BJ (cell line): Measurements from ENCODE around the gene CYTH3. TPM values are rescaled to one million over a fixed set of nuclear protein-coding genes. Genes with fewer than 3 reads are reported as not detected.

Source experiments
- CTCF ChIA-PET: fragments of 350-600 bp; formaldehyde crosslinking; extraction: SDS; loops from one replicate; lab custom pipeline; 2021; ENCODE audit warnings: antibody characterized with exemption, inconsistent platforms; lab: Yijun Ruan, JAX
- POLR2A ChIA-PET: fragments of 300-600 bp; sonication (Branson Sonifier 250); formaldehyde crosslinking; extraction: SDS; loops from one replicate; lab custom pipeline; 2021; ENCODE audit warnings: antibody characterized with exemption; lab: Charles Lee
- DNase-seq: peaks from one replicate; pipeline ENCODE4 v3.0.0-alpha.2; 2011; ENCODE audit warnings: low read depth
- H3K27me3 ChIP-seq: 2 replicates; pipeline ENCODE4 v1.6.0; 2011; ENCODE audit warnings: low read length; ENCODE audit not compliant: control insufficient read depth, insufficient read depth
- H3K36me3 ChIP-seq: 2 replicates; pipeline ENCODE4 v1.5.1; 2011; ENCODE audit warnings: low read length; ENCODE audit not compliant: control insufficient read depth, insufficient read depth
- H3K4me3 ChIP-seq: 2 replicates; pipeline ENCODE4 v1.5.1; 2011; ENCODE audit warnings: low read depth, mild to moderate bottlenecking, control low read depth, low read length
- polyA plus RNA-seq: library from polyadenylated mRNA; depleted of rRNA; stranded (reverse); fragments of >200 nt; gene quantifications from 2 replicates; pipeline ENCODE4 v1.2.3, GENCODE V29; 2011
- TF ChIP-seq, protein P1 (sequence below): IDR thresholded peaks from 2 replicates; pipeline ENCODE4 v1.5.1; 2011; ENCODE audit warnings: low read depth, mild to moderate bottlenecking, control low read depth, inconsistent platforms, low read length, moderate library complexity; ENCODE audit not compliant: insufficient read depth

CYTH3 gene
- polyA plus RNA-seq, 1 experiment: 45.5 TPM

GRCh38 chr7:6274743-6275142 lies 2.3 kb upstream of the CYTH3 start:
- POLR2A ChIA-PET: no interaction called here
- TF ChIP-seq, protein P1, sequence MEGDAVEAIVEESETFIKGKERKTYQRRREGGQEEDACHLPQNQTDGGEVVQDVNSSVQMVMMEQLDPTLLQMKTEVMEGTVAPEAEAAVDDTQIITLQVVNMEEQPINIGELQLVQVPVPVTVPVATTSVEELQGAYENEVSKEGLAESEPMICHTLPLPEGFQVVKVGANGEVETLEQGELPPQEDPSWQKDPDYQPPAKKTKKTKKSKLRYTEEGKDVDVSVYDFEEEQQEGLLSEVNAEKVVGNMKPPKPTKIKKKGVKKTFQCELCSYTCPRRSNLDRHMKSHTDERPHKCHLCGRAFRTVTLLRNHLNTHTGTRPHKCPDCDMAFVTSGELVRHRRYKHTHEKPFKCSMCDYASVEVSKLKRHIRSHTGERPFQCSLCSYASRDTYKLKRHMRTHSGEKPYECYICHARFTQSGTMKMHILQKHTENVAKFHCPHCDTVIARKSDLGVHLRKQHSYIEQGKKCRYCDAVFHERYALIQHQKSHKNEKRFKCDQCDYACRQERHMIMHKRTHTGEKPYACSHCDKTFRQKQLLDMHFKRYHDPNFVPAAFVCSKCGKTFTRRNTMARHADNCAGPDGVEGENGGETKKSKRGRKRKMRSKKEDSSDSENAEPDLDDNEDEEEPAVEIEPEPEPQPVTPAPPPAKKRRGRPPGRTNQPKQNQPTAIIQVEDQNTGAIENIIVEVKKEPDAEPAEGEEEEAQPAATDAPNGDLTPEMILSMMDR: no peak

GRCh38 chr7:6273917-6274630 lies 1.6 kb upstream of the CYTH3 start:
- Histone ChIP-seq H3K36me3 (no peaks in the 10 kb centered on the region), H3K27me3 (no peaks in the 10 kb centered on the region), H3K4me3 (no peak overlapping the region)
- ChIA-PET CTCF (interaction anchor here (0.8 to 1.6 kb wide), 4 partner anchors 39 to 114 kb away, joined by 3 to 5 read pairs (median 4); no protein-coding TSS in a partner anchor), POLR2A (no interaction called here)
- TF ChIP-seq, protein P1: no peak
- no peak for DNase-seq

More at GRCh38 chr7:6274743-6275142, 2.3 kb upstream of the CYTH3 start:
- H3K4me3 ChIP-seq: no peak overlapping the region
- no peaks in the 10 kb centered on the region for H3K36me3 ChIP-seq
- H3K27me3 ChIP-seq: no peaks in the 10 kb centered on the region
- DNase-seq: no peak
- CTCF ChIA-PET: interaction anchor here (0.9 to 1.6 kb wide), 2 partner anchors 56 to 115 kb away, joined by 3 to 5 read pairs; no protein-coding TSS in a partner anchor

DNA sequence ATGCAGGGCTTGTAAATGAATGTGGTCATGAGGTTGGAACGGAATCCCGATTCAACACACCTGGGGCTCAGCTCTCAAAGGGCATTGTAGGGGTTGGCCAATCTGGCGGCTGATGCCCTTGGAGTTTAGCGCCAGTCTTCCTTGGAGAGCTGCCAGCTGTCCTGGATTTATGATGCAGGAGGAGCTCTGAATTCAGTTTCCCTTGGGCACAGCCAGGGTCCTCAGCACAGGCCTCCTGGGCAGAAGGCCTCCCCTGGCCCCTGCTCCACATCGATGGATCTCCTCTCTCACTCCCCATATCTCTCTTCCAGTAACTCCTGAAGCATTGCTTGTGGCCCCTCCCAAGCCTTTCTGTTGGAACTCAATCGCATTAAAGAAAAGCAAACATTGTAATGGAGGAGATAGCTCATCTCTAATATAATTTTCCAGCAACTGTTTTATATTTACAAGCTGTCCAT lies 985 bp upstream of the CYTH3 start:
- ChIA-PET CTCF (interaction anchor here (0.8 to 1.6 kb wide), 3 partner anchors 39 to 113 kb away, joined by 3 to 5 read pairs (median 4); no protein-coding TSS in a partner anchor), POLR2A (no interaction called here)
- no peak for DNase-seq
- Histone ChIP-seq H3K27me3 (no peaks in the 10 kb centered on the region), H3K4me3 (no peak overlapping the region), H3K36me3 (peaks cover 2% of the 10 kb centered on the region; the same call in 1 of the 2 replicates)
- TF ChIP-seq, protein P1: no peak

GRCh38 chr7:6271694-6272440 lies 557 bp downstream of the CYTH3 start:
- no peak for DNase-seq
- no peaks in the 10 kb centered on the region for H3K27me3 ChIP-seq
- peaks cover 2% of the 10 kb centered on the region; the same call in 1 of the 2 replicates for H3K36me3 ChIP-seq
- TF ChIP-seq, protein P1: no peak
- ChIA-PET POLR2A (no interaction called here), CTCF (interaction anchor here (0.9 to 1.9 kb wide), 5 partner anchors 10 to 112 kb away, joined by 3 to 12 read pairs (median 4); no protein-coding TSS in a partner anchor)
- H3K4me3 ChIP-seq: peak overlapping the region; percentile 95
